Measurements from ENCODE around the gene CEP83. TPM values are rescaled to one million over a fixed set of nuclear protein-coding genes. Genes with fewer than 3 reads are reported as not detected.
"Not testable (repeated sequence)": the region's sequence is repeated elsewhere in the genome, so short reads cannot be mapped to it uniquely, and the experiment has no call there.

The CEP83 gene
- polyA plus RNA-seq, 2 donors, result 4.7 to 8.3 TPM

DNA sequence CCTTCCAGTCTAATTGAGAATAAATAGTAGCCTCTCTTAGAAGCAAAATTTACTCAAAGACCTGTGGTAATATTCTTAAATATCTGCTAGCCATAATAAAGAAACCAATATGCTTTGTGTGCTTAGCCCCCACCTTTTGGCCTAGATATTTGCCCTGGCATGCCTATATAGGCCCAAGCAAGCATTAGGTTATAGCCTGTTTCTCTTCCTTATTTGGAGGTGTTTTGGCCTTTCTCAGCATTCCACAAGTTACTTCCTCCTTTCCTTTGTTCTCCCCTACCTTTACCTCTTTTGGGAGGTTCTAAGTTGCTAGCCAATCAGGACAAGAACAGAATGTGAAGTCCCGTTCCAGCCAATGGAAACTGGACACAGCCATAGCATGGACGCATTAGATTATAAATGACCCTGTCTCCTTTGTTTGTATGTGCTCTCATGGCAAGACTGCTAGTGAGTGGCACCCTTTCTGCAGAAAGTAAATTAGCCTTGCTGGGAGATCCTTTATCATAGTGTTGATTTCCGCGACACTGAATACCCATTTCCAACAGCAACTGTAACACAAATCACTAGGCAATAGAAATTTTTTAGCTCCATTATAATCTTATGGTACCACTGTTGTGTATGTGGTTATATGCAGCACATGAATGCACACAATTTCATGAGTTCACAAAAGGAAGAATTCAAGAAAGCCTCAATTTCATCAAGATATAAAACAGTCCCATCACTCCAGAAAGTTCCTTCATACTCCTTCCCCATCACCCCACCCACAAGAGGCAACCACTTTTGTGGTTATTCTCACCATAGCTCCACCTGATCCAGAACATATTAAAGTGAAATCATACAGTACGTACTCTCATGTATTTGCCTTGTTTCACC, 37.6 kb downstream of the CEP83 start:
- Histone ChIP-seq H3K4me3 (ENCODE audit: low read depth in 1 of 2, low read length in 2 of 2) (no peak overlapping the region), H3K9me3 (ENCODE audit: control insufficient read depth in 2 of 2, insufficient read depth in 1 of 2, low read depth in 1 of 2, low read length in 1 of 2) (peaks cover 0 to 8% of the 10 kb centered on the region in 2 donors), H3K36me3 (ENCODE audit: control insufficient read depth in 2 of 2, insufficient read depth in 2 of 2, low read length in 1 of 2) (no peaks in the 10 kb centered on the region), H3K27ac (ENCODE audit: low read depth in 2 of 2, low read length in 1 of 2) (no peak overlapping the region), H3K27me3 (ENCODE audit: control insufficient read depth in 1 of 2, insufficient read depth in 2 of 2, low read length in 2 of 2) (no peaks in the 10 kb centered on the region), H3K4me1 (ENCODE audit: control insufficient read depth in 2 of 2, insufficient read depth in 2 of 2, low read length in 1 of 2) (no peaks in the 10 kb centered on the region)
- WGBS, 2 donors, result 98 to 99% methylated on average over 5 of the region's 5 CpGs

DNA sequence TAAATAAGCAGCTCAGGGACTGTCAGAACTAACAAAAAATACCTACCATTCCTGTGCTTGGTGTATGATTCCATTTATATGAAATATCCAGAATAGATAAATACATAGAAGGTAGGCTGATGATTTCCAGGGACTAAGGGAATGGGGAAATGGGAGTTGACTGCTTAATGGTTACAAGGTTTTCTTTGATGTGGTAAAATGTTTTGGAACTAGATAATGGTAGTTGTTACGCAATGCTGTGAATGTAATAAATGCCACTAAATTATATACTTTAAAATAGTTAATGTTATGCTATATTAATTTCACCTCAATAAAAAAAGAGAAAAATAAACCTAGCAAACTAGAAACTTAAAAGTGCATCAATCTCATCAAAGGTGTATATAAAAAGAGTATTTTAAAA, 41.1 kb downstream of the CEP83 start:
- Histone ChIP-seq H3K4me1 (ENCODE audit: control insufficient read depth in 2 of 2, insufficient read depth in 2 of 2, low read length in 1 of 2) (no peaks in the 10 kb centered on the region), H3K27ac (ENCODE audit: low read depth in 2 of 2, low read length in 1 of 2) (no peak overlapping the region), H3K27me3 (ENCODE audit: control insufficient read depth in 1 of 2, insufficient read depth in 2 of 2, low read length in 2 of 2) (no peaks in the 10 kb centered on the region), H3K4me3 (ENCODE audit: low read depth in 1 of 2, low read length in 2 of 2) (no peak overlapping the region), H3K36me3 (ENCODE audit: control insufficient read depth in 2 of 2, insufficient read depth in 2 of 2, low read length in 1 of 2) (no peaks in the 10 kb centered on the region), H3K9me3 (ENCODE audit: control insufficient read depth in 2 of 2, insufficient read depth in 1 of 2, low read depth in 1 of 2, low read length in 1 of 2) (peaks cover 0 to 5% of the 10 kb centered on the region in 2 donors)
- 88 to 94% methylated on average over 1 of the region's 1 CpG for WGBS, 2 donors

DNA sequence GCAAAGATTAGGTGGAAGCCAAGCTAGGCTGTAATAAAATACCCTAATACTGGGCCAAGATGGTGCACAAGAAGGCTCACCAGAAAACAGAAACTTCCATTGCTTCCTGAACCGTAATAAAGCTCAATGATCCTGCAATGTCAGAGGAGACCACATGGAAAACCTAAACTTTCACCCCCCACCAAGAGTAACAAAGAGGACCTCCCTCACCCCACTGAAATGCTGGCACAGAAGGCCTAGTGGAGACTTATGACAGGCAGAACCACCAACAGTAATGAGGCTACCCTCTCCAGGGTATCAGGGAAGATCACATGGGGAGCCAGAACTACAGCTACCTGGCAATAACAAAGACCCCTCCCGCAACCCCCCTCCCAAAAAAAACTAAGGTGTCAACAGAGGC, 43.1 kb downstream of the CEP83 start:
- H3K27ac ChIP-seq (ENCODE audit: low read depth in 2 of 2, low read length in 1 of 2), result no peak overlapping the region
- H3K4me1 ChIP-seq (ENCODE audit: control insufficient read depth in 2 of 2, insufficient read depth in 2 of 2, low read length in 1 of 2), result no peaks in the 10 kb centered on the region
- 97 to 100% methylated on average over 2 of the region's 2 CpGs for WGBS, 2 donors
- H3K27me3 ChIP-seq (ENCODE audit: control insufficient read depth in 1 of 2, insufficient read depth in 2 of 2, low read length in 2 of 2), result no peaks in the 10 kb centered on the region
- no peak overlapping the region for H3K4me3 ChIP-seq (ENCODE audit: low read depth in 1 of 2, low read length in 2 of 2)
- no peaks in the 10 kb centered on the region for H3K36me3 ChIP-seq (ENCODE audit: control insufficient read depth in 2 of 2, insufficient read depth in 2 of 2, low read length in 1 of 2)
- H3K9me3 ChIP-seq (ENCODE audit: control insufficient read depth in 2 of 2, insufficient read depth in 1 of 2, low read depth in 1 of 2, low read length in 1 of 2), result no peaks in the 10 kb centered on the region

DNA sequence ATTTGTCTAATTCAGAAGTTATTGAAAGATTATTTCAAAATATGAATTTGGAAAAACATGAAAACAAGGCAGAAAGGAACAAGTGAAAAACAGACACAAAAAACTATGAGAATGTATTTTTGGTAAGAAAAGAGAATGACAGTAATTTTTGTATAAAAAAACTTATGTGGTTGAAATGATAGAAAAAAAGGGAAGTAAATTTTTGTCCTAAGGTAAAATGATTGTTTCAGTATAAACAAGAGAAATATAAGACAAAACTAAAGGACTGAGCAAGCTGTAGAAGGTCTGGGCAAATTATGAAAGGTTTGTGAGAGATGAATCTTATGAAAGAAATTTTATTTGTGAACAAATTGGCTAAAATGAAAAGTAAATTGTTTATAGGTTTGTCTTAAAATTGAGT, 44.6 kb downstream of the CEP83 start:
- no peaks in the 10 kb centered on the region for H3K27me3 ChIP-seq (ENCODE audit: control insufficient read depth in 1 of 2, insufficient read depth in 2 of 2, low read length in 2 of 2)
- H3K36me3 ChIP-seq (ENCODE audit: control insufficient read depth in 2 of 2, insufficient read depth in 2 of 2, low read length in 1 of 2), result no peaks in the 10 kb centered on the region
- H3K9me3 ChIP-seq (ENCODE audit: control insufficient read depth in 2 of 2, insufficient read depth in 1 of 2, low read depth in 1 of 2, low read length in 1 of 2), result no peaks in the 10 kb centered on the region
- no peaks in the 10 kb centered on the region for H3K4me1 ChIP-seq (ENCODE audit: control insufficient read depth in 2 of 2, insufficient read depth in 2 of 2, low read length in 1 of 2)
- no peak overlapping the region for H3K4me3 ChIP-seq (ENCODE audit: low read depth in 1 of 2, low read length in 2 of 2)
- H3K27ac ChIP-seq (ENCODE audit: low read depth in 2 of 2, low read length in 1 of 2), result no peak overlapping the region

DNA sequence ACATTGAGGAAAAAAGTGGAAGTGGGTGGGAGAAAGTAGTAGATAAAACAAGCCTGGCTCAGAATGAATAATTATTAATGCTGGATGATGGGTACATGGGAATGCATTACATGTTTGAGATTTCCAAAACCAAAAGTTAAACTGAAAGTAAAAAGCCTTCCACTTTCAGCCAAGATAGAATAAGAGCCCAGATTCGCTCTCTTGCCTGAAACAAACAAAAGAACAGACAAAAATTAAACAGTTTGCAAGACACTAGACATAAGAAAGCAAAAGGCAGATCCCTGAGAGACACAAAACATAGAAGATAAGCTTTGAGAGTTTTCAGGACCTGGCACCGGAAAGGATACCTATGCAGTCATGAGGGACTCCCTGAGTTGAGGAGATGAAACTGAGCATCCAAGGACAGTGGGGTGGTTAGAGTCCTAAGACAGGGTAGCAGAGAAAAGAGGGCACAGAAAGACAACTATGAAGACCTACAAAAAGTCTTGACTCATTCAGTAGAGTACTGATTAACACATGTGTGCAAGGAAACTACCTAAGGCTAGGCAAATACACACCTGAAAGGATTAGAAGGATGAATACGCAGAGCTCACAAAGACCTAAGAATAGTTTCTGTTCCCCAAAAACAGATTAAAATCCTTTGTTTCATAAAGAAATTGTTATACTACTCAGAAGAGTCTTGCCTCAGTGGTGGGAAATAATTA, 54.1 kb downstream of the CEP83 start:
- Histone ChIP-seq H3K27me3 (ENCODE audit: control insufficient read depth in 1 of 2, insufficient read depth in 2 of 2, low read length in 2 of 2) (no peaks in the 10 kb centered on the region), H3K36me3 (ENCODE audit: control insufficient read depth in 2 of 2, insufficient read depth in 2 of 2, low read length in 1 of 2) (no peaks in the 10 kb centered on the region), H3K27ac (ENCODE audit: low read depth in 2 of 2, low read length in 1 of 2) (no peak overlapping the region), H3K4me3 (ENCODE audit: low read depth in 1 of 2, low read length in 2 of 2) (peak overlapping the region in 1 of 2 donors; percentile 14), H3K9me3 (ENCODE audit: control insufficient read depth in 2 of 2, insufficient read depth in 1 of 2, low read depth in 1 of 2, low read length in 1 of 2) (no peaks in the 10 kb centered on the region), H3K4me1 (ENCODE audit: control insufficient read depth in 2 of 2, insufficient read depth in 2 of 2, low read length in 1 of 2) (no peaks in the 10 kb centered on the region)
- WGBS, 2 donors, result 70 to 71% methylated on average over 3 of the region's 3 CpGs

DNA sequence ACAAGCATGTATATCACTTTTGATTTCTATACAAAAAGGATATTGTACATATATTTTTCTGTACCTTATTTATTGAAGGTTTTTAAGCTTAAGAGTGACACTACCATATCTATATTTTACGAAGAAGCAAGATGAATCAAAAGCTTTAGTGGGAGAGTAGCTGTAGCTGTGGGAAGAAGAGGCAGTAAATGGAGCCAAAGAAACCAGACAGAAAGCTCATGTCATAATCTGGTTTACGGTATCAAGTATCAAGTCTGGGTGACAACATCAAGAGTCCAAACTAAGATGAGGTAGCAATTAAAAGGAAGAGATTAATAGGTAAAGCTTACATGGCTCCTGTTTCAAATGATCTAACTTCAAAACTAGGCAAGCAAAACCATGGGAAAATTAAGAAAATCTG, 54.8 kb downstream of the CEP83 start:
- no peaks in the 10 kb centered on the region for H3K9me3 ChIP-seq (ENCODE audit: control insufficient read depth in 2 of 2, insufficient read depth in 1 of 2, low read depth in 1 of 2, low read length in 1 of 2)
- H3K4me3 ChIP-seq (ENCODE audit: low read depth in 1 of 2, low read length in 2 of 2), result no peak overlapping the region
- no peaks in the 10 kb centered on the region for H3K36me3 ChIP-seq (ENCODE audit: control insufficient read depth in 2 of 2, insufficient read depth in 2 of 2, low read length in 1 of 2)
- H3K4me1 ChIP-seq (ENCODE audit: control insufficient read depth in 2 of 2, insufficient read depth in 2 of 2, low read length in 1 of 2), result no peaks in the 10 kb centered on the region
- WGBS, 2 donors, result 79% methylated on average over 2 of the region's 2 CpGs
- H3K27me3 ChIP-seq (ENCODE audit: control insufficient read depth in 1 of 2, insufficient read depth in 2 of 2, low read length in 2 of 2), result no peaks in the 10 kb centered on the region
- no peak overlapping the region for H3K27ac ChIP-seq (ENCODE audit: low read depth in 2 of 2, low read length in 1 of 2)

DNA sequence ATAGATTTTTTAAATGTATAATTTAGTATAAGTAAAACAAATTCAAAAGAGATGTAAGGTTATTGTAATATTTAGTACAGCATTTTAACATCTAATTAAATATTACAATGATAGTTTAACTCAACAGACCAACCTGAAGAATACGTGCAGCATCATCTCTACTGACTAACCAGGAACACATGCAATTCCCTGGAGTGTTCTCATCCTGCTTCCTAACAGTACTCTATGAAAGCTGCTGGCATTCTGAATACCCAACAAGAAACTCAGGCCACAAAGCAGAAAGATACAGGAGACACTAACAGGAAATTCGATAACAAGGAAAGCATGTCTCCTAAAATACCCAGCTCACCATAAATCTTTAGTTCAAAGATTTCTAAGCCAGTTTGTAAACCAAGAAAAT, 58.3 kb downstream of the CEP83 start:
- Histone ChIP-seq H3K4me3 (ENCODE audit: low read depth in 1 of 2, low read length in 2 of 2) (no peak overlapping the region), H3K9me3 (ENCODE audit: control insufficient read depth in 2 of 2, insufficient read depth in 1 of 2, low read depth in 1 of 2, low read length in 1 of 2) (no peaks in the 10 kb centered on the region), H3K4me1 (ENCODE audit: control insufficient read depth in 2 of 2, insufficient read depth in 2 of 2, low read length in 1 of 2) (no peaks in the 10 kb centered on the region), H3K36me3 (ENCODE audit: control insufficient read depth in 2 of 2, insufficient read depth in 2 of 2, low read length in 1 of 2) (no peaks in the 10 kb centered on the region), H3K27me3 (ENCODE audit: control insufficient read depth in 1 of 2, insufficient read depth in 2 of 2, low read length in 2 of 2) (no peaks in the 10 kb centered on the region), H3K27ac (ENCODE audit: low read depth in 2 of 2, low read length in 1 of 2) (no peak overlapping the region)
- 93% methylated on average over 2 of the region's 2 CpGs for WGBS, 2 donors

DNA sequence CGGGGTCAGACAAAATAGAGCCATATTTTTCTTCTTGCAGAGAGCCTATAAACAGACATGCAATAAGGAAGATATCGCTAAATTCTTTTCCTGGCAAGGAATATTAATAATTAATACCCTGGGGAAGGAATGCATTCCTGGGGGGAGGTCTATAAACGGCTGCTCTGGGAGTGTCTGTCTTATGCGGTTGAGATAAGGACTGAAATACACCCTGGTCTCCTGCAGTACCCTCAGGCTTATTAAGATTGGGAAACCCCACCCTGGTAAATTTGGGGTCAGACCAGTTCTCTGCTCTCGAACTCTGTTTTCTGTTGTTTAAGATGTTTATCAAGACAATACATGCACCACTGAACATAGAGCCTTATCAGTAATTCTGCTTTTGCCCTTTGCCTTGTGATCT, 61.0 kb downstream of the CEP83 start:
- not testable (repeated sequence) for H3K27ac ChIP-seq (ENCODE audit: low read depth in 2 of 2, low read length in 1 of 2); H3K9me3 ChIP-seq (ENCODE audit: control insufficient read depth in 2 of 2, insufficient read depth in 1 of 2, low read depth in 1 of 2, low read length in 1 of 2); H3K4me1 ChIP-seq (ENCODE audit: control insufficient read depth in 2 of 2, insufficient read depth in 2 of 2, low read length in 1 of 2); H3K36me3 ChIP-seq (ENCODE audit: control insufficient read depth in 2 of 2, insufficient read depth in 2 of 2, low read length in 1 of 2); H3K4me3 ChIP-seq (ENCODE audit: low read depth in 1 of 2, low read length in 2 of 2); H3K27me3 ChIP-seq (ENCODE audit: control insufficient read depth in 1 of 2, insufficient read depth in 2 of 2, low read length in 2 of 2)
- 92 to 98% methylated on average over 5 of the region's 5 CpGs for WGBS, 2 donors

DNA sequence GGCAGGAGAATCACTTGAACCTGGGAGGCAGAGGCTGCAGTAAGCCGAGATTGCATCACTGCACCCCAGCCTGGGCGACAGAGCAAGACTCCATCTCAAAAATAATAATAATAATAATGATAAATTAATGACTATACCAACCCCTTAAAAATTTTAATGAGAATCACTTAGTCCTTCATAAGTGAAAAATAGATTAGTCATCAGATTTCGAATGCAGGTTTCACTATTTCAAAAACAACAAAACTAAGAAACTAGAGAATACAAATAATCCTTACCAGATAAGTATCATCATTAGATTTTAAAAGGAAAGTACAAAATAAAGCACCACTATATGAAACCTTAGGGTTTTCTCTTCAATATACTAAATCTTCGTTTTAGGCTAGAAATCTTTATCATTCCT, 62.3 kb downstream of the CEP83 start:
- 99% methylated on average over 4 of the region's 4 CpGs for WGBS, 2 donors
- H3K4me1 ChIP-seq (ENCODE audit: control insufficient read depth in 2 of 2, insufficient read depth in 2 of 2, low read length in 1 of 2), result no peaks in the 10 kb centered on the region
- no peaks in the 10 kb centered on the region for H3K36me3 ChIP-seq (ENCODE audit: control insufficient read depth in 2 of 2, insufficient read depth in 2 of 2, low read length in 1 of 2)
- H3K27ac ChIP-seq (ENCODE audit: low read depth in 2 of 2, low read length in 1 of 2), result no peak overlapping the region
- H3K4me3 ChIP-seq (ENCODE audit: low read depth in 1 of 2, low read length in 2 of 2), result no peak overlapping the region
- H3K9me3 ChIP-seq (ENCODE audit: control insufficient read depth in 2 of 2, insufficient read depth in 1 of 2, low read depth in 1 of 2, low read length in 1 of 2), result no peaks in the 10 kb centered on the region
- no peaks in the 10 kb centered on the region for H3K27me3 ChIP-seq (ENCODE audit: control insufficient read depth in 1 of 2, insufficient read depth in 2 of 2, low read length in 2 of 2)

DNA sequence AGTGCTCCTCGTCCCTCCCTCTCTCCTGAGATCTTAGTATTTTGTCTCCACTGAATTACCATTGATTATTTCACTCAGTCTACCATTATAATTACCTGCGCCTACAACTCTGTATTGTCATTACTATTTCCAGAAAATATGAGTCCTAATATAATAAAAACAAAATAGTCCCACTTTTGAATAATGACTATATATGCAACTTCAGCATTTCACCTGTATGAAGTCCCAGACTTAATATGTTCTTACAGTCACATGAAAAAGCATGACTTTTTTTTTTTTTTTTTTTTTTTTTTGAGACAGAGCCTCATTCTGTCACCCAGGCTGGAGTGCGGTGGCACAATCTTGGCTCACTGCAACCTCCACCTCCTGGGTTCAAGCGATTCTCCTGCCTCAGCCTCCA, 63.7 kb downstream of the CEP83 start:
- H3K9me3 ChIP-seq (ENCODE audit: control insufficient read depth in 2 of 2, insufficient read depth in 1 of 2, low read depth in 1 of 2, low read length in 1 of 2); H3K4me3 ChIP-seq (ENCODE audit: low read depth in 1 of 2, low read length in 2 of 2); H3K4me1 ChIP-seq (ENCODE audit: control insufficient read depth in 2 of 2, insufficient read depth in 2 of 2, low read length in 1 of 2); H3K36me3 ChIP-seq (ENCODE audit: control insufficient read depth in 2 of 2, insufficient read depth in 2 of 2, low read length in 1 of 2); H3K27ac ChIP-seq (ENCODE audit: low read depth in 2 of 2, low read length in 1 of 2); H3K27me3 ChIP-seq (ENCODE audit: control insufficient read depth in 1 of 2, insufficient read depth in 2 of 2, low read length in 2 of 2): not testable (repeated sequence)
- WGBS, 2 donors, result 98% methylated on average over 4 of the region's 4 CpGs

Data from esophagus (tissue), 2 donors.